ENCODE data around the gene MDH1. TPM values are rescaled to one million over a fixed set of nuclear protein-coding genes. Genes with fewer than 3 reads are reported as not detected.

MDH1 gene
- polyA plus RNA-seq, 2 of the 4 experiments (the other 2 are of a cell fraction), result 220 to 425 TPM

DNA sequence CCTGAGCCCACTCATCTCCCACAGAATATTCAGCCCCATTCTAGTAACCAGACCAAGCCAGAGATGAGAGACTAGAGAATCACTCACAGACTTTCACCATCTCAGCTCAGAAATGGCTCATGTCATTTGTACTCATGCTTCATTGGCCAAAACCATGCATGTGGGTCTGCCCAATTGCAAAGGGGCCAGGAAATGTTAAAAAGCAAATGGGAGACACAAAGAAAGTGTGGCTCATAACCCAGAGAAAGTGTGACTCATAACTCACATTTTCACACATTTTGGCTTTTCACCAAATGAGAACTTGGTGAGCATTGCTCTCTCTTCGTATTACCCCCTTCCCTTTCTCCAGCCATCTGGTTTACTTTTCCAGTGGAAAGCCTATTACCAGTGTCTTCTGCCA lies 66.2 kb downstream of the MDH1 start:
- Histone ChIP-seq H3K9me3 (peaks cover 8% of the 10 kb centered on the region), H3K4me3 (no peak overlapping the region), H3K4me2 (no peak overlapping the region), H3K27ac (no peak overlapping the region), H3K4me1 (no peaks in the 10 kb centered on the region)
- WGBS (ENCODE audit: missing lambda C conversion rate), result 2% methylated on average over 1 of the region's 1 CpG
- FAIRE-seq (no peak), DNase-seq (ENCODE audit: low read depth in 1 of 2, low spot score in 1 of 2) (no peak), ATAC-seq (no peak)
- TF ChIP-seq CTCF (IDR thresholded peaks at IDR 0.05) (no peak), FOSL2 (IDR thresholded peaks at IDR 0.05) (no peak), FOSL2 (CRISPR knock-in tag; IDR thresholded peaks at IDR 0.05) (peak; percentile 14; the same call in 1 of the 2 replicates)
- ChIA-PET CTCF (no interaction called here), POLR2A (no interaction called here)

Other genes with a start within 250 kb of the MDH1 start
- gene WDPCP, start 486 bp upstream of the MDH1 start, polyA plus RNA-seq (2011; rRNA removed), result 6.8 and 7.6 TPM in 2 replicates
- 3.0 to 3.3 TPM (median 3.0 TPM) in 3 replicates for gene WDPCP, start 486 bp upstream of the MDH1 start, polyA plus RNA-seq (2017; fragmentation: RNase III; extraction: RNeasy Plus Mini Kit Qiagen cat#74134 plus additional on column Dnase treatment)

Data from A549 (cell line).